T-helper 1 cell treated with Interleukin-12 subunit alpha and Interleukin-12 subunit beta and Interleukin-4 antibody, amounts not matched to agents 30 ng/mL and 1 ng/mL, for 36 hours (primary cell): Measurements from ENCODE around the gene PAPPA2. TPM values are rescaled to one million over a fixed set of nuclear protein-coding genes. Genes with fewer than 3 reads are reported as not detected.

Experiments
- intact Hi-C: fragments of 100-400 bp; cut with micrococcal nuclease; formaldehyde crosslinking; loops from one replicate; pipeline ENCODE4 v1.15.1; 2024
- total RNA-seq: library from RNA; stranded (reverse); gene quantifications from 2 replicates; pipeline ENCODE4 v1.2.3, GENCODE V29; 2022

The PAPPA2 gene
- total RNA-seq, 1 donor from 2014 or later: 0.12 TPM

- intact Hi-C loops: no loop called here
Observed at GRCh38 chr1:176854121-176854520, 391.1 kb downstream of the PAPPA2 start.

DNA sequence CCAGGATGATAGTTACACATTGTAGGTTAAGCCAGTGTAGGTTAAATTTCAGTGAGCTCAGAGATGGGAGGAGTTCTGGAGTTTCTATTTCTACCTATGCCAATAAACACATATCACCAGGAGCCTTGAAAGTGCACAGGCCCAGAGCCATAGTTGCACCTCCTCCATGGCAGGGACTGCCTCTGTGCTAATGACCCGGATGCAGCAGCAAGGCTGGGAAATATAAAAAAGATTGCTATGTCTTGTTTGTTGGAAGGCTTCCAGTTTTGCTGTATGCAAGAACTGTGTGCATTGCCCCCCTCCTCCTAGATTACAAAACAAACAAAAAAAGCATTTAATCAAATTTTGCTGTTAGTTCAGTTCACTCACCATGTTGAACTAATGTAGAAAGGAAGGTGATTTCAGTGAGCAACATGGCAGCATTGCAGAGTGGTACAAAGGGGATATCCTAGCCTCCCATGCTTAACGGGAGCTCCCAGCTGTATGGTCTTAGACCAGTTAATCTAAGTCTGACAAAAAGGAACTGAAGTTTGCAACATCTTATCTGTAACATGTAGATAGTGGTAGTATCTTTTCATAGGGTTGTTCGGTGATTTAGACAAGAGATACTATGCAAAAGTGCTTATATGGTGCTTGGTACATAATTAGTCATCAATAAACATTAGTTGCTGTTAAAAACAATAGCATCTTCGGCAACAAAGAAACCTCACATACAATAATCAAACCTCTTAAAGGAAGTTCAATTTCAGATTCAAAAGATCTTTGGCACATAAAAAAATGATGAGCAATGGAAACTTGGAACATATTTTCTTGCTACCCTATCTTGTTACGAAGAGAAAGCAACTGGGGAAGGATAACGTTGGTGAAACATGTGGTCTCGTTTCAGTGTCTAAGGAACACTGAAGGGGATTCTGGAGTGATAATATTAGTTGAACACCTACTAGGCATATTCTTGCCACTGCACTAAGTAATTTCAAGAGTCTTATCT, 392.1 kb downstream of the PAPPA2 start:
- intact Hi-C loops: no loop called here

- intact Hi-C loops: no loop called here
Observed at GRCh38 chr1:176857632-176858031, 394.7 kb downstream of the PAPPA2 start.

GRCh38 chr1:176858433-176858916, 395.5 kb downstream of the PAPPA2 start:
- intact Hi-C loops: no loop called here

- intact Hi-C loops: no loop called here
Observed at GRCh38 chr1:176863613-176864012, 400.6 kb downstream of the PAPPA2 start.

DNA sequence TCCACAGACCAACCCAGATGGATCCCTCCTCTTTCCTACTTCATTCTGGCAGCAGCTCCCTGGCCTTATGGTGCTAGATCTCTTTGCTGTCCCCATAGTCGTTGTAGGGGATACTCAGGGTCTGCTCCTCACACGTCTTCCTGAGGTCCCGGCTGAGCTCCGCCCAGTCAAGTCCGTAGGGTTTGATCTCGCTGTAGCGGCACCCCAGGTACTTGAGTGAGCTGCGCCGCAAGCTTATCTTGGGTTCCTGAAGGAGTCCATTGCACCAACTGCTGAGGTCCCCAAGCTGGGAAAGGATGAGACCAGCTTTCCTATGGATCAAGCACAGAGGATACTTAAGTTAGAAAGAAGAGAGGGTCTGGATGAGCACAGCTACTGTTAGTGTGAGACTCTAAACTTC, 401.2 kb downstream of the PAPPA2 start:
- intact Hi-C loops: no loop called here

DNA sequence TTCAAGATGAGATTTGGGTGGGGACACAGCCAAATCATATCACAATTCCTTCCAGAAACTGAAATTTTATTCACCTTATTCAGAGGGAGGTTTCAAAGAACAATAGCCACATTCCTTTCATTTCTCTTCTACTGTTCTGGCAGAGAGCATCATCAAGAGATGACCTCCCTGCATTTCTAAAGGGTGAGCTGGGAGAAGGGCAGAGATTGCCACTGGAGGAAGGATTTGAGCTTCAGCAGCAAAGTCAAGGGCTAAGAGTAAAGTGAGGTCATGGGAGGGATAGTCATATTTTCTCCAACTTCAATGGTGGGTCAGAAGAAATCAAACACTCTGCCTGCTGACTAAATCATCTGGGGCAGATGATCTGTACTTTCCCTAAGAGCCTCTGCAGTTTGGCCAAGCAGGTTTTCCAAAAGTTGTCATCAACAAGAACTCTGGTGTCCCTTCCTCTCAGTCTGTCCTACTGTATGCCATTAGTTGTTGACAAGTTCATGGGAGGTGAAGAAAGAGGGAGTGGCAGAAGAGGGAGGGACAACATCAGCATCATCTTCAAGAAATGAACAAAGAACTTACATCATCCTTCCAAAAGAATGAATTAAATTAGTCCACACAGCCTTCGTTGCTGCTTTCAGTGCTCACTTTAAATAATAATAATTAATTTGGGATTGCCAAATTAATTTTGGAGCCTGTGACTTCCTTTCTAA, 403.2 kb downstream of the PAPPA2 start:
- intact Hi-C loops: no loop called here

GRCh38 chr1:176869577-176869976, 406.6 kb downstream of the PAPPA2 start:
- intact Hi-C loops: no loop called here

DNA sequence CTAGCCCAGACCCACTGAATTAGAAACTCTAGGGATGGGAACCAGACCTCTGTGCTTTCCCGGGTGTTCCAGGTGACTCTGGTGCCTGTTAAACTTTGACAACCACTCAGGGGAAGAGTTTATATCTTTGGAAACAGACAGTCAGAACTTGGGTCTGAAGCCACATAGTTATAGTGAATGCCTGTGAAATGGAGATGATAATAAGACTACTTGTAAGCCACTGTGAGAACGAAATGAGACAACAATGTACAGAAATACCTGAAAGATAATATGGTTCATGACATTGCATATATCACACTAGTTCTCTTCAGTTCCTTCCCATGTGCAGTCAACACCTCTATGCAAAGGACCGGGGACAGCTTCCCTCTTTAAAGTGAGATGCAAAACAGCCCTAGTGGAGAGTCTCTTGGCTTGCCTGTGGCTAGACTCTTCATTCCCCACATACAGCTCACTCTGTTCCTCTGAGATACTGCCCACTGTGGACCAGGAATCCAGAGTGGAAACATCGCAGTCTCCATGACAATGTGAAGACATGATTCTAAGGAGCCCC, 414.1 kb downstream of the PAPPA2 start:
- intact Hi-C loops: no loop called here

GRCh38 chr1:176877557-176877956, 414.6 kb downstream of the PAPPA2 start:
- intact Hi-C loops: no loop called here

DNA sequence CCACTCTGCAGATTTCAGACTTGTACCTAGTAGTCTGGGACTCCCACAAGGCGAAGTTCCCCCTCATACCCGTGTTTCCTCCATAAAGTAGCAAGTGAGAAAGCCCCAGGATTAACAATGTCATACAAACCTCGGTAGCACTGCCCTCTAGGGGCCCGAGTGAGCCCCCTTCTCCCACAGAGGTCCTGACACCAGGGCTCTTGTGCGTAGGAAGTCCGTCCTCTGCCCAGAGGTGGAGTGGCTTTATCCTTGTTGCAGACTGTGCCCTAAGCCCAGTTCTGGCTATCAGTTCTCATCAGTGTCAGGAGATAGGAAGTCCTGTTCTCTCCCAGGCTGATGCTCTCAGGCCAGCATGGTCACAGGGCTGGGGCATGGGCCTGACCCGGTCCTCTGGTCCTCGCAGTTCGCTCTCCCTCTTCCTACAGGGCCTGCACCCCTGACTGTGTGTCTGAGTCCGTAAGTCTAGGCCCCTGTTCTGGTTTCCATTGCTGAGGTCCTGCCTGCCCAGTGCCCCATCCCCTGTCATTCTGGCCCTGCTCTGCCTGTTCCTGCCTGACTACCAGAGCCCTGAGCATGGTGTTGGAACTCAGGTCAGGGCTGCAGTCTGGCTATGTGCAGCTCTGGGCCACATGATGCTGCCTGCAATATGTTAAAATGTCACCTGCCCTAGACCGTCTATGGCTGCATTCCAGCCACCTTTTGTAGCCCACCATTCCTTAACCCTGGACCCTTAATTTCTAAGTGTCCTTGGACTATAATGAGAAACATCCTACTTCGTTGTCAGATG, 416.0 kb downstream of the PAPPA2 start:
- intact Hi-C loops: no loop called here

DNA sequence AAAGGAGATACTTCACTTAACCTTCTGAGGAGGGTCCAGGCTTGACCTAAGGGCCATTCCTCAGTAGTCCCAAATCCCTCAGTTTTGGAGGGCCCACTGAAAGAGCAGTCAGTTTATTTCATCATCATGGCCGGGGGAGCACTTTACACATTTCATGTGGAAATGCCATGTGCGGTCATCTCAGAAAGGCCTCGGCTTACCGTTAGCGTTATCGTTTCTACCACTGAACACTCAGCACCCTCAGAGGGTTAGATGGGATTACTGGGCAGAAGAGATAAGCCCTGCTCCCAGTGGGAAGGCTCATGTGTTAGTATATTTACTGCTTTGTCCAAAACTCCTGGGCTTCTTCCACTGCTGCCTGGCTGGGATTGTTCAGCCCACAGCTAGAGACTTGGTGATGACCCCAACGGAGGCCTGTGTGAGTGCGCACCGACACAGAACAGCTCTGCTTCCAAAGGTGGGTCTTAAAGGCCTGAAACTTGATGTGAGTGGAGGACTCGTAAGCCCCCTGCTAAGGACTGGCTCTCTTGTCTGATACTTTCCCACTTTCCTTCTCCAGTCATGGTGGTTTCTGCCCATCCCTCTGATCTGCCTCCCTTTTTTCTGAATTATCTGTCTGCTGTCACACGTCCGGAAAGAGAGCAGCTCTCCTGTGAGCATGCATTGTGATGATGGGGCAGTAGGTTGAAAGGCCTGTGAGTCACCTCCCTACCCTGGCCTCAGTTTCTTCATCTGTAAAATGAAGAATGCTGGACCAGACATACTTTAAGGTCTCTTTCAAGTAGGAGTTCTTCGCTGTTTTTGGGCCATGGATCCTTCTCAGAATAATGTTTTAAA, 417.0 kb downstream of the PAPPA2 start:
- intact Hi-C loops: loop anchor here (5.0 to 10.0 kb wide), 2 partner anchors 1725 to 1853 kb away; no protein-coding TSS in a partner anchor

GRCh38 chr1:176880955-176881595, 418.1 kb downstream of the PAPPA2 start:
- intact Hi-C loops: loop anchor here (1.0 to 10.0 kb wide), 4 partner anchors 322 to 1854 kb away; no protein-coding TSS in a partner anchor

DNA sequence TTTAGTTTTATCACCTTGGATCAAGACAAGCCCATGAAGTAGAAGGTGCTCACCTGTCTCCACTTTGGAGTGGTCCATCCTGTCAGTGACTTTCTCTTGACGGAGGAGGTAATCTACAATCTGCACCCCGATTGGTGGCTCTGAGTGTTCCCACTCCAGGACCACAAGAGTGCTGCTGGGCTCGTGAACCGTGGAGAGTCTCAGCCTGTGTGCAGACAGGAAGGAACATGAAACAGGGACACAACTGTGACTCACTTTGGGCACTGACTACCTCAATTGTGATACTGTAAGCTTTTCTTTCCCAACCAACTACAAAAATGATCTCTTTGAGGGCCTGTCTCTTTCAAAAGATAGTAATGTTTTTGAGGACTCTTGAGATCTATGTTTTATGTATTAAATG, 421.3 kb downstream of the PAPPA2 start:
- intact Hi-C loops: loop anchor here (5.0 to 10.0 kb wide), 2 partner anchors 1729 to 1857 kb away; no protein-coding TSS in a partner anchor

DNA sequence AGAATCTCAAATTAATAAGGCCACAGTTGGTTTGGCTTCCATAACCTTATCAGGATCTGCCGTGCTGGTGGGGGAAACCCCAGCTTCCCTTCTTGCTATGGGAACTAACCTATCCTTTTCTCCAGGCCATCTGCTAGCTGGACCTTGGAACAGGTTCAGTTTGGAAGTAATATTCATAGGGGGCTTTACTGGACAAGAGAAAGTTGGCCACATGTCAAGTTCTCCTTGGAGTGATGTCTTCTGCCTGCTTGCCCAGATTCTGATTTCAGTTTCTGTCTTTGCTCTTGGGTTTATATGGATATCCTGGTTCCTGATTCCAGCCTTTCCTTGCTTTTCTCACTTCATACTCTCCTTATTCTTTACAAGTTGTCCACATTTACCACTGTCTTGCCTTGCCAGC, 421.9 kb downstream of the PAPPA2 start:
- intact Hi-C loops: loop anchor here (5.0 to 10.0 kb wide), 2 partner anchors 1730 to 1858 kb away; no protein-coding TSS in a partner anchor

DNA sequence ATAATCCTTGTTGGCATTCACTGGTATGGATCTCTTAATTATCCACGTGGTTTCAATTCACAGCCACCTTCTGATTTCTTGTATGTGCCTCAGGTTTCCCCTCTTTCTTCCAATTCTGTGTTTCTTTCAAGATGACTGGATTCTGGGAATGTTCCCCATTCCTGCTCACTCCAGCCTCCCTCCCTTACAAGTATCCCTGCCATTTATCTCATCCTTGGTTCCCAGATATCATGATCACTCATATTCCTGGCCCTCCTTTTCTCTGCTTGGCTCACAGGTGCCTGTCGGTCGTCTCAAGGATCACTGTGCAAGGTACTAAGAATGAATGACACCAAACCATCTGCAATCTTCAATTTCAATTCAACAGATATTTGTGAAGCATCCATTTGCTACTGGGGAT, 422.4 kb downstream of the PAPPA2 start:
- intact Hi-C loops: loop anchor here (10.0 kb wide), 1 partner anchor 1731 kb away; no protein-coding TSS in a partner anchor

DNA sequence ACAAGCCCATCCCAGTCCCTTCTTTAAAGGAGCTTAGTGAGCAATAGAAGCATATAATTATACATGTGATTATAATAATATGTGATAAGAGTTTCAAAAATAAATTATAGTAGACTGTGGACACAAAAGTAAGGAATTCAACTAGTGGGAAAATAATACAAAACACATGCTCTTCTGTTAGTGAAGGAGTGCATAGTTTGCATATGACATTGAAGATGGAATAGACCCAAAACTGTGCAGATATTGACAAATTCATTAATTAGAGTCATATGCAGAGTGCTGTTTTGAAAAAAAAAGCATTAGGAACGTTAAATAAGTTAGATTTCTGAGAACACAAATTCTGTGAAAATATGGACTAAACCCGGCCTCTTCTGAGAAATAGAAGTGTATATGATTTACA, 422.8 kb downstream of the PAPPA2 start:
- intact Hi-C loops: loop anchor here (10.0 kb wide), 1 partner anchor 1731 kb away; no protein-coding TSS in a partner anchor

DNA sequence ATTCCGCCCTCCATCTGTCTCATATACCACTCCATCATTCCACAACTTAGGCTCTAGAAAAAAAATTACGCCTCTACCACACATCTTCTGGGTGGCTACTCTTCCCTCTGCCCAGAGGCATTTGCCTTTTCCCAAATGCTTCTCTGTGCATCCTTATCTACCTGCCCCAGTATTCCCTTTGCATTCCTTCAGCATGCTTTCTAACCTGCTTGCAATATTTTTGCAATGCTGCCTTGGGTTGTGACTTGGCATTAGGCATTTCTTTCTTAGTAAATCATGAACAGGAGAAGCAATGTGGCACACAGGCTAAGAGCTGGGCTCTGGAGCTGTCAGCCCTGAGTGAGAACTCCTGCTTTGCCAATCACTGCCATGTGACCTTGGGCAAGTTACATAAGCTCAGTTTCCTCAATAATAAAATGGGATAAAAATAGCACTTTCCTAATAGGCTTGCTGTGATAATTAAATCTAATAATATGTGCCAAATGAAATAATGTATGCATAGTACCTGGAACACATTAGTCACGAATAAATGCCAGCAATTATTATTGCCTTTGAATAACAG, 425.6 kb downstream of the PAPPA2 start:
- intact Hi-C loops: loop anchor here (10.0 kb wide), 1 partner anchor 1734 kb away; no protein-coding TSS in a partner anchor
